HG03378 (cell line): ENCODE results near the gene BSX.

Experiments used
- ATAC-seq: cut with Tn5 transposase; IDR thresholded peaks from one replicate; pipeline ENCODE4 v1.9.1; 2021; ENCODE audit warnings: mild to moderate bottlenecking, moderate library complexity; ENCODE audit not compliant: unreplicated experiment

BSX gene

DNA sequence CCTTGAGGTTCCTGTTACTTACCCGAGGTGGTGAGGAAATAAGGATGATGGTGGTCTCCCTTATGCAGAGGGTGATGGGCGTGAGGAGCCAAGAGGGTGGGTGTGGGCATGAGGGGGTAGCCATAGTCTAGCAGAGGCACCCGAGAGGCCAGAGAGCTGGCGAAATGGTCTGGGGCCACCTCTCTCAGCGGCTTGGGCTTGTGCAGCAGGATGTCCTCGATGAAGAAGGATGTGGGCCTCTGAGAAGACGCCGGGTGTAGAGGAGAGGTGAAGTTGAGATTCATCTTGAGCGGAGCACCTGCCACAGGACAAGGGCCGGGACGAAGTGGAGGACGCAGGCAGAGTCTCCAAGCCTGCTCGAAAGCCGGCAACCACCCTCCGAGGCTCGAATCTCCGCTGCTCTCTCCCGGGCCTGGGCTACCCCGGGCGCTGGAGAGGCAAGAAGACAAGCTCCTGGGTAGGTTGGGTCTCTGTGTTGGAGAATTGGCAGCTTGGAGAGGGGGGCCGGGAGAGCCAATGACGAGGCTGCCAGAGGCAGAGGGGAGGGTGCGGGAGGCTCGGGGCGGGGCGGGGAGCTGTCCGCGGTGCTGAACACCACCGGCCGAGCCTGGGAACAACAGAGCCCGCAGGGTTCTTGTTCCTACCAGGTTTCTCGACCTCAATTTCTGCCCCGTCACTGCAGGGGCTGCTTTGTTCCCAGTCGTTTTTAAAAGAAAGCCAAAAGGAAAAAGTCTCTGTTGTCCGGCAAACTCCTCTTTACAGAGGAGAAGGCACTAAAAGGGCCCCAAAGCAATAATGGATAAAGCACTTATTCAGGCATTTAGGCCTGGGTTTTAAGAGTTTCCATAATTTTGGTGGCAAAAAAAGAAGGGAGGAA lies at the start of gene BSX:
BSX (minus strand) TSS at position 447 of the 877 bp plus-strand sequence; CDS start at position 284, 163 bp downstream.
- ATAC-seq, result no peak

DNA sequence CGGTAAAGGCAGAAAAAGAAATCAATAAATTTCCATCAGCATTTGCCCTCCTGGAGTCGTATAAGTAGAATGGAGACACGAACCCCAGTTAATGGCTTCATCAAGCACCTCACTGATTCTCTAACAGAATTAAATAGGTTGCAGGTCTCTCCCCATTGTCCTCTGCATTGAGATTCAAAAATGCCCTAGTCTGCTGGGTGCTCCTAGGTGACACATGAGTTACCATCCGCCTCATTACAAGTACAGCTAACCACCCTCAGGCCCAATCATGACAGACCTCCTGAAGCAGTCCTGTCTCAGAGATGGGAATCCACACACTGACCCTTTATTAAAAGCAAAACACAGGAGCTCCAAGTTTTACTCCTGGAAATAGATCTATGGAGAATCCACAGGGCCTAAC lies 48.9 kb upstream of the BSX start:
- no peak for ATAC-seq

DNA sequence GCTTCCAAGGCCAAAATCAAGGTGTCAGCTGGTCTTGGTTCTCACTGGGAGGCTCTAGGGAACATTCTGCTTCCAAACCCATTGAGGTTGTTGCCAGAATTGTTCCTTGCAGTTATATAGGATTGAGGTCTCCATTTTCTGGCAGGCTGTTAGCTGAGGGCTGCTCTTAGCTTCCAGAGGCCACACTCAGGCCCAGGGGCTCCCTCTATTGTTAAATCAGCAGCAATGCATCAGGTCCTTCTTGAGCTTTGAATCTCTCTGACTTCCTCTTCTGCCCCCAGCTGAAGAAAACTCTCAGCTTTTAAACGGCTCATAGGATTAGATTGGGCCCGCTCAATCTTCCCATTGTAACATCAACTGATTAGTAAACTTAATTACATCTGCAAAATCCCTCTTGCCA lies 39.3 kb upstream of the BSX start:
- ATAC-seq, result peak; percentile 64

DNA sequence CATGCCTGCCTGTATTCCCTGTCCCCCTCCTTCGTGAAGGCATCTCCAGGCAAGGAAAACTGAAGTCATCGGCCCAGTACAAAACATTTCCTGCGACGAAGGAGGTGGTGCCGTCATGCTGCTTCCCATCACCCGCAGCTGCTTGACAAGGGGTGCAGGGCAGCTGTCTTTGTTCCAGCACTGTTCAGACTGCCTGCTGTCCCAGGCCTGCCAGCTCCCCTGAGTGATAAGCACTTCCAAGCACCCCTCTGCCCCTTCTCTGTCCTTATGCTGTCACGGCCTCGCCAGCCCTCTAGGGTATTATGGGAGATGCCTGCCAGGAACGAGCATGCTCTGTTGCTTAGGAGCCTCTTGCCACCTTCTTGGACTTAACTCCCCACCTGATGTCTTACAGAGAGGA lies 37.1 kb upstream of the BSX start:
- ATAC-seq, result no peak

DNA sequence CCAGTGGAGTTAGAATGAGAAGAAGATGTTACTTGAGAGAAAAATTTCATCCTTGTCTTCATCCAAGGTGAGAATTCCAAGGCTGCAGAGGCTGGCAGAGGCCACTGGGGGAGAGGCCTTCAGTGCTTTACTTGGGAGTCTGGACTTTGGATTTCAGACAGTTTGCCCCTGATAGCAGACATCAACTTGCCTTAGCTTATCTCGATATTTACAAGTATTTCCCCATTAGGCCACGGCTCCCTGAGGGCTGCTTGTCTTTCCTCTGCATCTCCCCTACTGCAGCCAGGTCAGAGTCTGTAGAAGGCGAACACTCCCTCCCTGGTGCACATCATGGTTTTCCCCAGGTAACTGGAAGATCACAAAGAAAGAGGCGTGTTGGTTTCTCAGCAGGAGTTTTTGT lies 29.9 kb upstream of the BSX start:
- ATAC-seq, result no peak

DNA sequence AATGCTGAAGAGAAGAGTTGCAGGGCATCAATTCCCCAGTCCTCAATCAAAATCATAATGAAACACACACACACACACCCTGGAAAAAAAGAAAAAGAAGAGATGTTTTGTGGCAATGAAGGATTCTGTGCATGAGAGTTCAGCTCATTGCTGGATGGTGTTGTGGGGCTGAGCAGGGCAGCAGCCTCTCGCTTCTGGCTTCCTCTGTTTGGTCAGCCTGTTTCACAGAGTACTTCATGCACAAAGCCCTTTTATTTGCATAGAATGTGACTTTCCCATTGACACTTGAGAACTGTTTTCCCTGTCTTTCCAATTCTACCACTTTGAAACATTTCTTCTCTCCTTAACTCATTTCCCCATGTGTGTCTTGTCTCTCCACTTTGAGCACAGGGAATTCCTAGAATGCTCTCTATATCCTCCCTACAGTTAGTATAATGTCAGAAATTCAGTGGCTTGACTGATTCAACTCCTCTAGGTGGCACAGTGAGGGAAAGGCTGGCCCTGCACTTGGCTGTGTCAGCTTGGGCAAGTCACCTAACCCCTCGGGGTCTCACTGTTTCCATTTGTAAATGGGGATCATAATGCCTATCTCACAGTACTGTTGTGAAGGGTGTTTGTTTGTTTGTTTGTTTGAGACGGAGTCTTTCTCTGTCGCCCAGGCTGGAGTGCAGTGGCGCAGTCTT lies 25.4 kb upstream of the BSX start:
- ATAC-seq, result no peak

DNA sequence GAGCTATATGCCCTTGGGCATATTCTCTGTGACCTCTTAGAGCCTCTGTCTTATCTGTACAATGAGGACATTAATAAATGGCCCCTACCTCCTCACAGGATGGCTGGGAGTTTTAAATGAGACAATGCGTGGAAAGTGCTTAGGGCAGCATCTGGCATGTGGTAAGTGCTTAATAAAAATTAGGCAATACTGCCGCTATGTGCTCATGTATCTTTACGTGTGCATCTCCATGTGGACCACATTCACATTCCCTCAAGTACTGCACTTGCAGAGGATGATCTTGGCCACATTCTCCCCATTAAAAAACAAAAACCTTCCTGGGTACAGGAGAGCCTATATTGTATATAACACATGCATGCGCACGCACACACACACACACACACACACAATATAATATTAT lies 19.1 kb upstream of the BSX start:
- ATAC-seq, result no peak

DNA sequence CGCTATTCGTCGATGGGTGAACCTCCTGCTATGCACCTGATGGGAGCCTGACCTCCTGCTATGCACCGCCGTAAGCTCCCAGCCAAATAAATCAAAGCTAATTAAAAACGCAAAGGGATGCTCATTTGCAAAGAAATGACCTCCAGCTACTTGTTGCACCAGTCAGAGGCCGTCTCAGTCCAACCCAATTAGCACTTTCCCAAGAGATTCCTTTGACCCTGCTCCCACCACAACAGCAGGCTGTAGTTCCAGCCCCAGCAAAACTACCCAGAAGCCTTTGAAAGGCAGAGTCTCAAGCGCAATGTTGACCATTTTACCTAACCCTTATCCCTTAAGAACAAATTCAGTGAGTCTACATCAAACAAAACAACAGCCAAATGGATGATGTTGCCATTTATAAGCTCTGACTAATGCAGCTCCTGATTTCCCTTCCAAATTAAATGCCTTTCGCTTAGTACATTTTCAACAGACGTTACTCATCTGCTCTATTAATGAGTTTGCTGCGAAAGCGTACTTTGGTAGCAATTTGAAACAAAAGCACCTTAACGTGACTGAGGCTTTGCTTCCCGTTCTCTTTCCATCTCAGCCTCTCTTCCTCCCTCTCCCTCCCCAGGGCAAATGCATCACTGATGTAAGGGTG lies 17.2 kb upstream of the BSX start:
- ATAC-seq, result no peak

DNA sequence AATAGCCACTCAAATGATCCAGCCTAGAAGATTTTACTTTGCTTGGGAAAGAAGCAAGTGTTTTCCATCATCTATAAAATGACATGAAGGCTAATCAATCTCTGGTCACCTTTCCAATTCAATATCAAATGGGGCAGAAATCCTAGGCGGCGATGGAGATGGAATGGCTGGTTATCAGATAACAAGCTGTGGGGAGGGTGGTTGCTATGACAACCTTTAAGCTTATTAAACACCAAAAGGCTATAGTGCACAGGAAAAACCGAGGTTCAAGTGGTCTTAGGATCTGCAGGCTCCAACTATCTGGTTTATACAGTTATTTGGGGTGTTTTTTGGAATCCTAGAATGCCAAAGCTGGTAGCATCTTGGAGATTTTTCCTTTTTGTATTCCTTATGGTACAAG lies 13.9 kb upstream of the BSX start:
- ATAC-seq, result no peak

DNA sequence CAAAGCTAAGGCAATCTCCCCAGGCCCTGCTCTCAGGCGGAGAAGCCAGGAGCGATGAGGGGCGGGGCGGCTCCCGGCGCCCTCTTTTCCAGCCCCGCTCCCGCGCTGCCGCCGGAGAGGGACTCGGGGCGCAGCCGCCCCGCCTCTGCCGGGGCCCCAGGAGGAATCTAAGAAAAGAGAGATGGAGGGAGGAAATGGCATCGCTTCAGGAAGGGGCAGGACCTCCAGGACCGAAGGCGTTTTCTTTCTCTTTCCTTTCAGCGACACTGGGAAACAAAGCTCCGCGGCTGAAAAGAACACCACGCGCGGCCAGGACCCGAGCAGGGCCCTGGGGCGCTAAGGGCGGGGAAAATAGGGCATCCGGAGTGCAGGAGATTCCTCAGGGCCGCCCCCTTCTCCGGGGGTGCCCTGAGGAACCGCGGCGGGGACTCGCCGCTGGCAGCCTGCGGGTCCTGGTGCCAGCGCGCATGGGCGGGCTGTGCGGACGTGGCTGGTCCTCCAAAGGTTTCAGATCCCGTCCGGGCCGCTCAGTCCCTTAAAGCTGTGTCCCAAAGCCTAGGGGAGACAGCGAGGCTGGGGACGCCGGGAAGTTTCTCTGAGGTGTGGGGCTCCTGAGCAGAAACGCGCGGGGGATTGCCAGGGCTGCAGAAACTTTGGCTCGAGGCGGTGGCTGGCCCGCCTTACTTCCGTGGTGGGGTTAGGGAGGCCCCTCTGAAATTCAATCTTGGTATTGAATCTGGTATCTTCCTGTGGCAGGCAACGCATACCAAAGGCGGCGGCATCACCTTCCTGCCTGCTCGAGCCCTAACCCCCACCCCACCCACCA lies 2.8 kb upstream of the BSX start:
- ATAC-seq, result no peak

DNA sequence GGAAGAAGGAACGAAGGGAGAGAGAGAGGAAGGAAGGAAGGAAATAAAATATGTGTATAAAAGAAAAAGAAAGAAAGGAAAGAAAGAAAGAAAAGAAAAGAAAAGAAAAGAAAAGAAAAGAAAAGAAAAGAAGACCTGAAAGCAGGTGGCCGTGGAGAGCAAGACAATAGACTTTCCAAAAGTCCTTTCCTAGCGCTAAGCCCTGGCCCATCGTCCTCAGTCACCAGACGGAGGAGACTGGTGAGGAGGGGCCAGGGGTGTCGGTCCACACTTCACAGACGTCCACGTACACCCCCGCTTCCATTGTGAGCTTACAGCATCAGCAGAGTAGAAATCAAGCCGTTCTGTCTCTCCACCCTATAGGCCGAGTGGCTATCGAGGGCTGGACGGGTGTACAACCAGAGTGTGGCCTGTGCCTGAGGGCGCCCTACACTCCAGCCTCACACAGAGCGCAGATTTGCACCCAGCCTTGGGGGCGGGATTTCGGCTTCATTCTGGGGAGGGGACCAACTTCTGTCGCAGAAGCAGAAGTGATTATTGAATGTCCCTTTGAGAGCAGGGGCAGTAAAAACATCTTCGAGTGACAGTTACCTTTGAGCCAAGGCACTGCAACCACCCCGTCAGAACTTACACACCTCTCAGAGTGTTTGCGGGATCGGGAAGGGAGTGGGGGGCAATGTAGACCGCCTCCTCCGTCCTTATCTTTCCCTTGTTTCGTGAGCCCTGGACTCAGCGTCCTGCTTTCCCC lies 2.0 kb upstream of the BSX start:
- ATAC-seq, result no peak

DNA sequence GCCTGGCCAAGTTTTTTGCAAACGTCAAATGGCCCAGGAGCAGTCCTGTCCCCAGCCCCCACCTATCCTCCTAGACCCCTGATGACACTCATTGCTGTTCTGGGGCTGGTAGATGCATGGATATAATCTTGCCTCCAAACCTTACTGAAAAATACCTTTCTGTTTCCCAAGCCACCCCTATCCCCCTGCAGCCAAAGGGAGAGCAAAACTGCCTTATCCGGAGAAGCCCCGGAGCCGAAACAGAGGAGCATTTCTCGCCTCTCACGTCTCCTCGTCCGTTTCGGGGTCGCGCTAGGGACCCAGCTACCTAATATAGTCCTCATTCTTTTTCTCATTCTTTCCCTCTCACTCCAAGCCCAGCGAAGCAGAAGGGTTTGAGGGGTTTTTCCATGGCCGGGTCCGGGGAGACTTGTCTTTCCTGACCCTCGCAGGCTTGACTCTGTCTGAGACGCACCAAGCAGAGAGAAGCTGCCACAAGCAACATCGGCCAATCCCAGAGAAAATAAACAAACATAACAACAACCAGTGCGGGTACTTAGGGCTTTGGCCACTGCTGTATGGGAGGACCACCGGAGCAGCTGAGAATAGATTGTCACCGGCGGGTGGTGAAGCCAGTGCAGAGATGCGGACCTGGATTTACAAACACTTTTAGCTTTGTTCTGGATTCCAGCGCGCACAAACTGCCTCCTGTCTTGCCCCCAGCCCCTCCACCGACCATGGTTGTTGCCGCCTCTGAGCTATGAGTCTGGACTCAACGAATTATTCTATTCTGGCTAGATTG lies 1.6 kb downstream of the BSX start:
- ATAC-seq, result no peak

DNA sequence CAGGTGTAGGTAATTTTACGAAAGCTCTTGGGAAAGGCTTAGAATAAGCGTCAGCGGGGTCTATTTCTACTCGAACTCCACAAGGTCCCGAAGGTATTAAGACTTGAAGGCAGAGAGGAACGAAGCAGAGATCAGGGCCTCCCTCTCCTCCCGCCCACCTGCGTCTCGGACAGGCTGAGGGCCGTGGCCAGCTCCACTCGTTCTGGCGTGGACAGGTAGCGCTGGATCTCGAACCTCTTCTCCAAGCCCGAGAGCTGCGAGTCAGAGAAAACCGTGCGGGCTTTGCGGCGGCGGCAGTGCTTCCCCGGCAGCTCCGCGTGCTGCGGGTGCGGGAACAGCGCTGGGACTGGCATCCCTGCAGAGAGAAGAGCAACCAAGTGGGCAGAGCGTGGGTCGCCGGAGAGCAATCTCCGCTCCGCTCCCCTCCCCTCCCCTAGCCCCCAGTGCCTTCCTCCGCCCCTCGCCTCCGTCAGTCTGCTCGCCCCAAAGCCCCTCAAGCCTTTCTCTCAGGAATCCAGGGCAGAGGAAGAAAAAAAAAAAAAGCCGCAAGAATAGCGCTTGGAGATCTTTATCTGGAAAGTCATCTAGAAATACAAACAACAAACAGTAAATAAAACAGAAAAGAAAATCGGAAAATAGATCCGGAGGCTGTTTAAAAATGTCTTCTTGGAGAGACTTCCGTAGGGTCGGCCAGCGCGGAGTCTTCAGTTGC lies 2.4 kb downstream of the BSX start:
- ATAC-seq, result no peak

DNA sequence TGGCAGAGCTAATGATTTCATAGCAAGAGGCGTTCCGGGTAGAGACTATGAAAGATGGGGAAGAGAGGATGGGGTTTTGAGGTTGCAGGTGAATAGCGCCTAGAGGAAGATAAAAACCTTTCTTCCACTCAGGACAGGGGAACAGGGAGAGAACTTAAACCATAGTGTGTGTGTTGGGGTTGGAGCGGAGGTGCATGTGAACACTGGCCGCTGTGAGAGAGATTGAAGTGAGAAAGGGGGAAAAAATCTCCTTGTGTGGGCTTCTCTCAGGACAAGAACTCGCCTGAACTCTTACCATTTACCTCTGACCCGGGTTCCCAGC lies 3.4 kb downstream of the BSX start:
- no peak for ATAC-seq

DNA sequence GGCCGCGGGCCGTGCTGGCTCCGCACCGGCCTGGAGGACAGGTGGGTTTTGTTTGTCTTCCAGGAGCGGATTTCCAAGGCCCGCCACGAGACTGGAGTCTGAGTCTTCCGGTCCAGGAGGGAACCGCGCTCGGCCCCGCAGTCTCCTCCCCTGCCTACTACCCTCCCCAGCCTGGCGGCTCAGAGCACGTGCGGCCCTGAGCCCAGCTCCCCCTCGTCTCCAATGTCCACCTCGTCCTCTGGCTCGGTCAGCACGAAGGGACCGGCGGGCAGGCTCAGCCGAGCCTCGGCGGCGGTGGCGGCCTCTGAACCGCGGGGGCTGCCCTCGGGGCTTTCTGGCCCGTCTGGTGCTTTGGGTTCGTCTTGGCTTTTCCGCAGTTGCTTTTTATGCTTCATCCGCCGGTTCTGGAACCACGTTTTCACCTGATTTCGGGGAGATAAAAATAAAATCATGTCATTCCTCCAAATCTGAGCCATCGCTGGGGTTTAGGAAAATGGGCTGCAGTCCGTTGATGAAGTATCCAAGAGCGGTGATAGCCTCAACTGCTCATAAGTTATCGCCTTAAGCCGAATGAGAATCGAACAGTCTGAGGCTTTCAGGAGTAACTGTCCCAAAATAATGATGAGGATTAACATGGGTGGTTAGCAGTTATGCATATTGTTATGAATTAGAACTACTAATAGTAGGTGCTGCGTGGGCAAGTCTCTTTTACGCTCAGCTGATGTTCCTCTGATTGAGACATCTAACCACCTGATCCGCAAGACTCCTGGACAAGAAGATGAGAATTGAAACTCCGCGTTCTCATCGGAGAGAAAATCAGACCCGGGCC lies 4.0 kb downstream of the BSX start:
- no peak for ATAC-seq

DNA sequence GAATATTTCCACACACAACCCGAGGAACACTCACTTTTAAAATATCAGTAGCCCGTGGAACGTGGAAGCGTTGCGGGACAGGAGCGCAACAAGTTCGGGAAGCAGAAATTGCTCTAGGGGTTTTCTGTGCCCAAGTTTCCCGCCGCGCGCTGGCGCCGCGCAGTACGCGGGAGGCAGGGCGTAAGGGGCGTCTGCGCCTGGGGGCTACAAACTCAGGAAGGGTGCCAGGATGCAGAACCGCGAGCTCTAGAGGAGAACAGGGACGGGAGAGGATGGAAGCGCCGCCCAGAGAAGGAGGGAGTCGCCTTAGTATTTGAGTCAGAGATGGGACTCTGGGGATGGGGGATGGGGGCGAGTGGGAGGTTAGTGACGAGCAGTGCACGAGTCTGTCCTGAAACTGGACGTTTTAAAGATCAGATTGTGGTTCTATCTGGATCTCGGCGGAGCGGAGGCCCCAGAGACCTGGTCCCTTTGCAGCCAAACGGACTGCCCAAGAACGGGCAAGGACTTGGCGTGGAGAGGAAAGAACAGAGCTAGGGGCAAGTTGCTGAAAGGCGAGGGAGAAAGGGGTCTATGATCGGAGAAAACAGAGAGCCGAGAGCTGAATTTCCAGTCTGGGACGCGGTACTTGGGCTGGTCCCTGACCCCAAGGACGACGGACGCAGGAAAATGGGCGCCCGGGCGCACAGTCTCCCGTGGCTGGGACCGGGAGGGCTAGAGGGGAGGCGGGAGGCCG lies 4.7 kb downstream of the BSX start:
- ATAC-seq, result no peak

DNA sequence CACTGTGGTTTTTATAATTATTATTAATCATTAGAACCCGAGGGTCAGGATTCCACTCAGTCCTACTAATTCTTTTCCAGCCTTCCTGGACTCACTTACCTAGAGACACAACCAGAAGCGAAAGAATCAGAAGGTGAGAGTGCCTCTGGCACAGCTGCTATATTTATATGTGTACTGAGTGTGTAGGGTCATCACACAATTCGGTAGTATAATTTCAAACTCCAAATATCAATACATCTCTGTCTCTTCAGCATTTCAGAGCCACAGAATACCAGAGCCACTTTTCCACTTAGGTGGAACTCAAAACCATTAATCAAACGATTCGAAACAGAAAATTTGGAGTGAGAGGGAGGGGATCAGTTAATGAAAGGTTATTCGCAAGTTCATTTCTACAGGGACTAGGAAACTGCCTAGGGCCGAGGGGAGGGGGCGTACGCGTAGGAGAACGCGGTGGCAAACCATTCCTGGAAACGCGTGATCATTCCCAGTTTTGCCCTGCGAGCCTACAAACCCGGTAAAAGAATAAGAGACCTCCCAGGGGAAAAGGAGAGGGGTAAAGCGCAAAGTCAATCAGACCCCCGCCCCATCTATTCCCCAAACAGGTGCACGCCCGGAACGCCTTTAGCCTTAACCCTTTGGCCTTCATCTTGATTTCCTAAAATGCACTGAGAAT lies 5.4 kb downstream of the BSX start:
- ATAC-seq, result no peak
